MM.1S (cell line): ENCODE data around the gene RAB43.
"Not testable (repeated sequence)": the region's sequence is repeated elsewhere in the genome, so short reads cannot be mapped to it uniquely, and the experiment has no call there.

Source experiments
- DNase-seq: peaks from one replicate; pipeline ENCODE4 v3.0.0-alpha.2; 2015
- H2AFZ ChIP-seq: fragments of 300-600 bp; sonication (generic); 2 replicates; pipeline ENCODE4 v1.6.0; 2016; ENCODE audit warnings: antibody characterized with exemption, low read length
- H3F3A ChIP-seq: fragments of 300-600 bp; sonication (generic); 2 replicates; pipeline ENCODE4 v1.6.1; 2016; ENCODE audit warnings: mild to moderate bottlenecking, antibody characterized with exemption, low read length, moderate library complexity, mixed read lengths; ENCODE audit not compliant: insufficient read depth
- H3K27ac ChIP-seq: fragments of 300-600 bp; sonication (generic); 2 replicates; pipeline ENCODE4 v1.5.1; 2016; ENCODE audit warnings: mild to moderate bottlenecking, low read length
- H3K27me3 ChIP-seq: fragments of 300-600 bp; sonication (generic); replicated peaks from 2 replicates; pipeline ENCODE4 v1.6.0; 2016; ENCODE audit warnings: low read length; ENCODE audit not compliant: insufficient read depth
- H3K36me3 ChIP-seq: fragments of 300-600 bp; sonication (generic); replicated peaks from 2 replicates; pipeline ENCODE4 v1.6.1; 2016; ENCODE audit warnings: mild to moderate bottlenecking, low read length, mixed read lengths; ENCODE audit not compliant: insufficient read depth
- H3K4me1 ChIP-seq: fragments of 300-600 bp; sonication (generic); 2 replicates; pipeline ENCODE4 v1.6.1; 2016; ENCODE audit warnings: low read length, mixed read lengths
- H3K4me2 ChIP-seq: fragments of 300-600 bp; sonication (generic); 2 replicates; pipeline ENCODE4 v1.6.0; 2016; ENCODE audit warnings: low read depth, low read length
- H3K4me3 ChIP-seq: fragments of 300-600 bp; sonication (generic); 2 replicates; pipeline ENCODE4 v1.5.1; 2016; ENCODE audit warnings: low read length, mixed read lengths
- H3K79me2 ChIP-seq: fragments of 300-600 bp; sonication (generic); 2 replicates; pipeline ENCODE4 v1.6.1; 2016; ENCODE audit warnings: mixed run types, low read length, mixed read lengths
- H3K9ac ChIP-seq: fragments of 300-600 bp; sonication (generic); 2 replicates; pipeline ENCODE4 v1.6.1; 2016; ENCODE audit warnings: low read length, mixed read lengths
- H3K9me2 ChIP-seq: fragments of 300-600 bp; sonication (generic); replicated peaks from 2 replicates; pipeline ENCODE4 v1.6.1; 2016; ENCODE audit warnings: mild to moderate bottlenecking, low read length, mixed read lengths; ENCODE audit not compliant: insufficient read depth
- H3K9me3 ChIP-seq: fragments of 300-600 bp; sonication (generic); replicated peaks from 2 replicates; pipeline ENCODE4 v1.6.1; 2016; ENCODE audit warnings: mild to moderate bottlenecking, low read length, mixed read lengths; ENCODE audit not compliant: insufficient read depth
- H4K20me1 ChIP-seq: fragments of 300-600 bp; sonication (generic); 2 replicates; pipeline ENCODE4 v1.6.1; 2016; ENCODE audit warnings: mild to moderate bottlenecking, low read length, moderate library complexity, mixed read lengths; ENCODE audit not compliant: insufficient read depth
- EZH2 ChIP-seq: fragments of 300-600 bp; sonication (generic); optimal IDR thresholded peaks from 2 replicates; pipeline ENCODE3; 2017; ENCODE audit warnings: low read depth, mild to moderate bottlenecking, antibody characterized with exemption, low read length, mixed read lengths
- EZH2phosphoT487 ChIP-seq: fragments of 300-600 bp; sonication (generic); IDR thresholded peaks from 2 replicates; pipeline ENCODE4 v1.6.1; 2018; ENCODE audit warnings: antibody characterized with exemption, low read length
- TF ChIP-seq, protein P1 (sequence below): fragments of 300-600 bp; sonication (generic); IDR thresholded peaks from 2 replicates; pipeline ENCODE4 v1.5.1; 2016; ENCODE audit warnings: antibody characterized with exemption, low read length, mixed read lengths

The RAB43 gene

DNA sequence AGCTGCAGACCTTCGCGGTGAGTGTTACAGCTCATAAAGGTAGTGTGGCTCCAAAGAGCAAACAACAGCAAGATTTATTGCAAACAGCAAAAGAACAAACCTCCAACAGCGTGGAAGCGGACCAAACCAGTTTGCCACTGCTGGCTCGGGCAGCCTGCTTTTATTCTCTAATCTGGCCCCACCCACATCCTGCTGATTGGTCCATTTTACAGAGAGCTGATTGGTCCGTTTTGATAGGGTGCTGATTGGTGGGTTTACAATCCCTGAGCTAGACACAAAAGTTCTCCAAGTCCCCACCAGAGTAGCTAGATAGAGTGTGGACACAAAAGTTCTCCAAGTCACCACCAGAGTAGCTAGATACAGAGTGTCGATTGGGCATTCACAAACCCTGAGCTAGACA lies 53.9 kb downstream of the RAB43 start:
- not testable (repeated sequence) for H3K4me2 ChIP-seq, H3F3A ChIP-seq, H3K79me2 ChIP-seq, H3K4me3 ChIP-seq, H2AFZ ChIP-seq, H3K9ac ChIP-seq, DNase-seq, H3K27ac ChIP-seq, H3K36me3 ChIP-seq, H3K9me2 ChIP-seq, H3K4me1 ChIP-seq, H3K27me3 ChIP-seq, H3K9me3 ChIP-seq, H4K20me1 ChIP-seq
- TF ChIP-seq, protein P1, sequence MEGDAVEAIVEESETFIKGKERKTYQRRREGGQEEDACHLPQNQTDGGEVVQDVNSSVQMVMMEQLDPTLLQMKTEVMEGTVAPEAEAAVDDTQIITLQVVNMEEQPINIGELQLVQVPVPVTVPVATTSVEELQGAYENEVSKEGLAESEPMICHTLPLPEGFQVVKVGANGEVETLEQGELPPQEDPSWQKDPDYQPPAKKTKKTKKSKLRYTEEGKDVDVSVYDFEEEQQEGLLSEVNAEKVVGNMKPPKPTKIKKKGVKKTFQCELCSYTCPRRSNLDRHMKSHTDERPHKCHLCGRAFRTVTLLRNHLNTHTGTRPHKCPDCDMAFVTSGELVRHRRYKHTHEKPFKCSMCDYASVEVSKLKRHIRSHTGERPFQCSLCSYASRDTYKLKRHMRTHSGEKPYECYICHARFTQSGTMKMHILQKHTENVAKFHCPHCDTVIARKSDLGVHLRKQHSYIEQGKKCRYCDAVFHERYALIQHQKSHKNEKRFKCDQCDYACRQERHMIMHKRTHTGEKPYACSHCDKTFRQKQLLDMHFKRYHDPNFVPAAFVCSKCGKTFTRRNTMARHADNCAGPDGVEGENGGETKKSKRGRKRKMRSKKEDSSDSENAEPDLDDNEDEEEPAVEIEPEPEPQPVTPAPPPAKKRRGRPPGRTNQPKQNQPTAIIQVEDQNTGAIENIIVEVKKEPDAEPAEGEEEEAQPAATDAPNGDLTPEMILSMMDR: 0 out of 2 replicates have a peak, but pooled peaks have one; percentile 4

DNA sequence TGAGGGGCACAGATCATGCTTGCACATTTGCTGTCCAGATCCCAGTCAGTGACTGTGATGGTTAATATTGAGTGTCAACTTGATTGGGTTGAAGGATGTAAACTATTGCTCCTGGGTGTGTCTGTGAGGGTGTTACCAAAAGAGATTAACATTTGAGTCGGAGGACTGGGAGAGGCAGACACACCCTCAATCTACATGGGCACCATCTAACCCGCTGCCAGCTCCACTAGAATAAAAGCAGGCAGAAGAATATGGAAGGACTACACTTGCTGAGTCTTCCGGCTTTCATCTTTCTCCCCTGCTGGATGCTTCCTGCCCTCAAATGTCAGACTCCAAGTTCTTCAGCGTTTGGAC lies 55.9 kb downstream of the RAB43 start:
- no peaks in the 10 kb centered on the region for H3K9me2 ChIP-seq

DNA sequence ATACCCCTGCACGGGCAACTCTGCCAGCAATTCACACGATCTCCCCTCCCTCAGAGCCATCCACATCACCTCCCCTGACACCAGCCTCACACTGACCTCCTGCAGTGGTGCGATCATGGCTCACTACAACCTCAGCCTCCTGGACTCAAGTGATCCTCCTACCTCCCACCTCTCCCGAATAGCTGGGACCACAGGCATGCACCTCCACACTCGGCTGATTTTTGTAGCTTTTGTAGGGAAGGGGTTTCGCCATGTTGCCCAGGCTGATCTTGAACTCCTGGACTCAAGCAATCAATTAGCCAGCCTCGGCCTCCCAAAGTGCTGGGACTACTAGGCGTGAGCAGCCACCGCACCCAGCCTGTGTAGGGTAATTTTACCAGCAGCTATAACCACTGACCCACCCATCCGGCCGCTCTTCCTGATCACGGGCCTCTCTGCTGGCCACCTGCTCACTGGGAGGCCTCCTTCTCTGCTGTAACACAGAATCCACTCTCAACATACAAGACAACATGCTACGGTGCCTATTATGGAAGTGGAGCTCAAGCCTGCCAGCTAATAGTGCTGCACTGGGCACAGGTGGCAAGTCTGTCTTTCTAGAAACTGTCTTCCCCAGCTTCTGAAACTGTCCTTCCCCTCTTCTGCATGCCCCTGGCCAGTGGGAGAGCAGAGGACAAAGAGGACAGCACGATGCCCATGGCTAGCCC lies 56.4 kb downstream of the RAB43 start:
- no peak for TF ChIP-seq EZH2
- TF ChIP-seq EZH2phosphoT487: no peak
- TF ChIP-seq, protein P1: no peak
- H4K20me1 ChIP-seq: no peaks in the 10 kb centered on the region
- peaks cover 3% of the 10 kb centered on the region; the same call in 1 of the 2 replicates for H3F3A ChIP-seq
- no peak overlapping the region for H3K9ac ChIP-seq
- no peak overlapping the region for H2AFZ ChIP-seq
- no peak overlapping the region for H3K4me3 ChIP-seq
- no peaks in the 10 kb centered on the region for H3K36me3 ChIP-seq
- H3K27me3 ChIP-seq: no peaks in the 10 kb centered on the region
- H3K27ac ChIP-seq: no peak overlapping the region
- DNase-seq: no peak
- no peak overlapping the region for H3K4me2 ChIP-seq
- no peaks in the 10 kb centered on the region for H3K9me2 ChIP-seq
- no peaks in the 10 kb centered on the region for H3K79me2 ChIP-seq
- no peaks in the 10 kb centered on the region for H3K9me3 ChIP-seq
- no peaks in the 10 kb centered on the region for H3K4me1 ChIP-seq

More for the DNA sequence above, 55.9 kb downstream of the RAB43 start:
- Histone ChIP-seq H2AFZ (no peak overlapping the region), H3K4me1 (no peaks in the 10 kb centered on the region), H3K4me3 (no peak overlapping the region), H3F3A (peaks cover 3% of the 10 kb centered on the region; the same call in 1 of the 2 replicates), H4K20me1 (no peaks in the 10 kb centered on the region), H3K4me2 (no peak overlapping the region), H3K9ac (no peak overlapping the region), H3K27ac (no peak overlapping the region), H3K79me2 (no peaks in the 10 kb centered on the region), H3K36me3 (no peaks in the 10 kb centered on the region), H3K9me3 (no peaks in the 10 kb centered on the region), H3K27me3 (no peaks in the 10 kb centered on the region)
- TF ChIP-seq, protein P1: no peak
- TF ChIP-seq EZH2 (no peak), EZH2phosphoT487 (no peak)
- no peak for DNase-seq
